ENCODE data around the gene PPP2R5C. TPM values are rescaled to one million over a fixed set of nuclear protein-coding genes. Genes with fewer than 3 reads are reported as not detected.
"Not testable (repeated sequence)": the region's sequence is repeated elsewhere in the genome, so short reads cannot be mapped to it uniquely, and the experiment has no call there.

PPP2R5C gene
- total RNA-seq, 1 donor from 2014 or later = 202 TPM

DNA sequence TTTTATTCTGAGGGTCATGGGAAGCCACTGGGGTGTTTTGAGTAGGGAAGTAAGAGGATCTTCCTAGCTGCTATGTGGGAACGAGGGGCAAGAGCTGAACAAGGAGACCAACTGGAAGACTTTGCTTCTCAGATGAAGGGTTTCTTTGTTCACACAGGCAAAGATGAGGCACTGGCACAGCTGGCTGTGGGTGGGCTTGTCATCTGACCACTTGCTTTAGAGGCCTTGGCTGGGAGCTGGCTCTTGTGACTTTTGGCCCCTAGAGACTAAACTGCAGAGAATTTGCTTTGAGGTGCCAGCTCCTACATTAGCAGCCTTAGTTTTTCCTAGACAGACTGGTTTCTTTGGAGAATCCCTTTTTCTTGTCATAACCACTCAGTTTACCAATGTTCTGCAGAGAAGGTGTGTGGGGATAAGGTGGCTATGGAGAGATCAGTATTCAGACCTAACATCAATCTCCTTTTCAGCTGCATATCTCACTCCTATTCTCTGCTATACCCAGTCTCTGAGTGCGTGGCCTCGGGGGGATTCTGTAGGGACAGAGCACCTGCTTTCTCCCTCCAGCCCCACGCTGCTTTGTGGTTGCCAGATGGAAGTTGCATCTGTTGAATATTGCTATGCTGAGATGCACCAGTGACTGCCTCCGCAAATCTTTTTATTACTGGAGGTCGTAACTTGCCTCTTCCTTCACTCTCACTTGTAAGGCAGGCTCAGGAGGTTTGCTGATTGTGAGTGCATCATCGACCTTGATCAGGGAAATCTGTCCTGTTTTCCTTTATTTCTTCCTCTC lies 12.7 kb downstream of the PPP2R5C start:
- intact Hi-C loops (cut with DNase I) = loop anchor here (5.0 to 10.0 kb wide), 3 partner anchors 33 to 173 kb away; no protein-coding TSS in a partner anchor
- DNase-seq (ENCODE audit: low spot score) = no peak

GRCh38 chr14:101774814-101775213 lies 13.3 kb downstream of the PPP2R5C start:
- intact Hi-C loops (cut with DNase I) = loop anchor here (5.0 to 10.0 kb wide), 3 partner anchors 32 to 172 kb away; no protein-coding TSS in a partner anchor

GRCh38 chr14:101775826-101776225 lies 14.3 kb downstream of the PPP2R5C start:
- intact Hi-C loops (cut with DNase I) = loop anchor here (10.0 kb wide), 1 partner anchor 109 kb away; no protein-coding TSS in a partner anchor
- DNase-seq (ENCODE audit: low spot score) = no peak

More at GRCh38 chr14:101774814-101775213, 13.3 kb downstream of the PPP2R5C start:
- DNase-seq (ENCODE audit: low spot score) = no peak

- DNase-seq (ENCODE audit: low spot score) = no peak
- intact Hi-C loops (cut with DNase I) = loop anchor here (10.0 kb wide), 1 partner anchor 108 kb away; no protein-coding TSS in a partner anchor
These were observed 14.8 kb downstream of the PPP2R5C start for GRCh38 chr14:101776344-101776743.

GRCh38 chr14:101780390-101780789 lies 18.9 kb downstream of the PPP2R5C start:
- intact Hi-C loops (cut with DNase I) = no loop called here
- DNase-seq (ENCODE audit: low spot score) = no peak

DNA sequence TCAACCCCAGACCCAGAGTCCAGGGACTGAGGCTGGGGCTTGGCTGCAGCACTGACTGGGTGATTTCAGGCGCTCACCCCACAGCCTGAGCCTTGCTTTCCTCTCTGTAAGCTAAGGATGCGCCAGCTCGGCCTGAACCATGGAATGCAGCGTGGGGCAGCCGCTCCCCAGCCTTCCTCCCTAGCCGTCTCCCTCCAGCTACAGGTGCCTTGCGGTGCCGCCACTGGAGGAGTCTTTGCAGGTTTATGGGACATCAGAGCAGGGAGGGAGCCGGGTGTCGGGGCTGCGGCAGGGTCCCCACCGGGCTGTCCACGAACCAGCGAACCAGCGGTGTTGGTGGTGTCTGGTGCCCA lies 19.4 kb downstream of the PPP2R5C start:
- no peak for DNase-seq (ENCODE audit: low spot score)
- intact Hi-C loops (cut with DNase I) = no loop called here

- DNase-seq (ENCODE audit: low spot score) = no peak
- intact Hi-C loops (cut with DNase I) = no loop called here
These were observed 19.9 kb downstream of the PPP2R5C start for GRCh38 chr14:101781240-101782061.

DNA sequence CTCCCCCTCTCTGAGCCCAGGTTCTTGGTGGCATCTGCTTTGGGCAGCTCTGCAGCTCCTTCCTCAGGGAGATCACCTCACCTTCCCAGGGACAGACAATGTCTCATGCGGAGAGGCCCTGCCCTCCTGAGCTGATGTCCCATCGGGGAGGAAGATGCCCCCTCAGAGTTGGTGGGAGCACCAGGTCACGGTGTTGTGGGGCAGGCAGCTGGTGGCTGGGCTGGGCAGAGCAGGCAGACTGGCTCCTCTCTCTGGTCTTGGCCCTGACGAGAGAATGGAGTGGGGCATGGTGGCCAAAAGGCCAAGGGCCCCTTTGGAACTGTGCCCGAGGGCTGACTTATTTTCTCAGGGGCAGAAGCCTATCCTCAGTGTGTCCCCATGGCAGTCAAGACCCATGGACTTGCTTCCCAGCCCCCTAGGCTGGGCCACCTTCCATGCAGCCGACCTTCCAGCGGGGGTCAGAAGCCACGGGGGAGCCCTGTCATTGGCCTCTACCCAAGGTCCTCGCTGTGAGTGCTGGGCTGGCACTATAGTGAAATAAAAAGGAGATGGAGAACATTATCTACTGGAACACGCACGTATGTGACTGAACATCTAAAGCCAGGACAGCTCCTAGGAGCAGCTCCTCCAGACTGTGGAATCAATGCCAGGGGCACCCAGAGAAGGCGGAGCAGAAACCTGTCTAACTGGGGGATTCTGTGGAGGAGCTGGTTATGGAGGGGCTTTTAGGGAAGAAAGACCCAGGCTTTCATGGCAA lies 21.9 kb downstream of the PPP2R5C start:
- intact Hi-C loops (cut with DNase I) = no loop called here
- DNase-seq (ENCODE audit: low spot score) = no peak

GRCh38 chr14:101784631-101785030 lies 23.1 kb downstream of the PPP2R5C start:
- intact Hi-C loops (cut with DNase I) = no loop called here
- no peak for DNase-seq (ENCODE audit: low spot score)

DNA sequence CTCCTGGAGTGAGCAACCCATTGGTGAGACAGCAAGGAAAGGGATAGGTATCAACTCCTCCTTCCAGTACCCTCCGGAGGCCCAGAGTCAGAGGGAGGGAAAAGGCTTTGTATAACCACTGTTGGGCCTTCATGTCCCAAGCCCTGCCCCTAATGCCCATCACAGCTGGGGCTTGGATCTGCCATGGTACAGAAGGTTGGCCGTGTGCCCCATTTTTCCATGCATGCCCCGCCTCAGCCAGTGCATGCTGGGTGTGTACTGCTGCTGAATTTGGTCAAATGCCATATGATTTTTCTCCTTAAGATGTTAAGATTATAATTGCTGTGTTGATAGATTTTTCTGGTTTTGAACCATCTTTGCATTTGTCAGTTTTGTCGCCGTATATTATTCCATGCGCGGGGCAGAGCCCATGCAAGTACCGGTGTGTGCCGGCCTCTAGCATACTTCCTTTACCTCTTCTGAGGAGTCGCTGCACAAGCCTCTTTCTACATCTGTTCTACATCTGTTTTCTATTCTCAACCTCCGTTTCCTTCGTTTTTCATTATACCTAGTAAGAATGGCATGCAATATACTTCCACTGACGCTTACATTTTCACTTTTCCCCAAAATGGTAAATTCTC lies 26.6 kb downstream of the PPP2R5C start:
- intact Hi-C loops (cut with DNase I) = no loop called here
- DNase-seq (ENCODE audit: low spot score) = no peak

- intact Hi-C loops (cut with DNase I) = no loop called here
- DNase-seq (ENCODE audit: low spot score) = no peak
These were observed 27.7 kb downstream of the PPP2R5C start for GRCh38 chr14:101789222-101789621.

- intact Hi-C loops (cut with DNase I) = no loop called here
- no peak for DNase-seq (ENCODE audit: low spot score)
These were observed 28.7 kb downstream of the PPP2R5C start for GRCh38 chr14:101790232-101790631.

DNA sequence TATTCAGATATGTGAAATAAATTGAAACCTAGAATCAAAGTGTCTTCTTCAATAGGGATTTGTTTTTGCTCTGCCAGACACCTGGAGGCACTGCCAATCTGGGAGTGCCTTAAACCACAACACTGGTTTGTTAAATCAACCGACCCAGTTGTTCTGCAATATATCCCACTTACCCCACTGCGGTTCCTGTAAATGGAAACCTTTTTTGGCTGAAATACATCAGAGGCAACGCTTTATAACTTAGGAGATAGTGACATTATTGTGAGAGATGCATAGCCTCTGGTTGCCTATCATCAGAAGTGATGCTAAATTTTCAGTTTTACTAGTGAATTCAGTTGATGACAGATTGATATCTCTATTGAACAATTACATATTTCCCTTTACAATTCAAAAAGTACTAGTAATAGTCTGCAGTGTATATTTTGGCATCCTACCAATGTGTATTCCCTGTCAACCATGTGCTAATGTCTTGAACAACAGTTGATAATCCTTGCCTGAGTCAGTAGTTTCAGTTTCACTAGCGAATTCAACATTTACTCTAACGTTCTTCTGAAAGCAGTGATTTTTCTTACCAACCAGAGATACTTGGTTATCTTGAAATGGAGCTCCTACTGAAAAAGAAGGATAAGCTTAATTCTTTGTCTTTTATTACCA lies 30.5 kb downstream of the PPP2R5C start:
- no peak for DNase-seq (ENCODE audit: low spot score)
- intact Hi-C loops (cut with DNase I) = no loop called here

- no peak for DNase-seq (ENCODE audit: low spot score)
- intact Hi-C loops (cut with DNase I) = no loop called here
These were observed 34.5 kb downstream of the PPP2R5C start for GRCh38 chr14:101796016-101796415.

GRCh38 chr14:101796479-101796878 lies 35.0 kb downstream of the PPP2R5C start:
- no peak for DNase-seq (ENCODE audit: low spot score)
- intact Hi-C loops (cut with DNase I) = no loop called here

DNA sequence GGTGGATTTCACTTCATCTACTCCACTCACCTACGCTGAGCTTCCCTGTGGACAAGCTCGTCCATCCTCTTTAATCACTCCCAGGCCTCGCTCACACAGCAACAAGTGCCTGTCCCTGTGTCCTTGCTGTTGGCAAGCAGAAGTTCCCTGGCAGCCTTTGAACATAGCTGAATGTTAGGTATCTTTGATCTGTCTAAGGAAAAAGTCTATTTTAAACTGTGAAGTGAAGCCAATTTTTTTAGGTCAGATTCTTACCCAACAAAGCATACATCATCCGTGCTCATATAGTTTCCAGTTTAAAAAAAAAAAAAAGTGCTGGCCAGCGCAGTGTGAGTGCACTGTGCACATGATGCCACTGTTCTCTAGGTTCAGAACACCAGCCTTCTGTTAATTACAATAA lies 36.3 kb downstream of the PPP2R5C start:
- intact Hi-C loops (cut with DNase I) = no loop called here

GRCh38 chr14:101804373-101804772 lies 42.9 kb downstream of the PPP2R5C start:
- not testable (repeated sequence) for DNase-seq (ENCODE audit: low spot score)

More for the DNA sequence above, 36.3 kb downstream of the PPP2R5C start:
- DNase-seq (ENCODE audit: low spot score) = no peak

GRCh38 chr14:101806252-101806651 lies 44.7 kb downstream of the PPP2R5C start:
- not testable (repeated sequence) for DNase-seq (ENCODE audit: low spot score)
- intact Hi-C loops (cut with DNase I) = loop anchor here (5.0 kb wide), 1 partner anchor 34 kb away; no protein-coding TSS in a partner anchor

More at GRCh38 chr14:101804373-101804772, 42.9 kb downstream of the PPP2R5C start:
- intact Hi-C loops (cut with DNase I) = not testable (repeated sequence)
